GM21360 (cell line): ENCODE results near the gene GAA.
A peak's percentile ranks its signal among the peaks of the same experiment; 100 is the strongest.

Experiments
- ATAC-seq: cut with Tn5 transposase; IDR thresholded peaks from one replicate; pipeline ENCODE4 v1.9.1; 2021; ENCODE audit warnings: mild to moderate bottlenecking, moderate library complexity; ENCODE audit not compliant: unreplicated experiment

Gene GAA

DNA sequence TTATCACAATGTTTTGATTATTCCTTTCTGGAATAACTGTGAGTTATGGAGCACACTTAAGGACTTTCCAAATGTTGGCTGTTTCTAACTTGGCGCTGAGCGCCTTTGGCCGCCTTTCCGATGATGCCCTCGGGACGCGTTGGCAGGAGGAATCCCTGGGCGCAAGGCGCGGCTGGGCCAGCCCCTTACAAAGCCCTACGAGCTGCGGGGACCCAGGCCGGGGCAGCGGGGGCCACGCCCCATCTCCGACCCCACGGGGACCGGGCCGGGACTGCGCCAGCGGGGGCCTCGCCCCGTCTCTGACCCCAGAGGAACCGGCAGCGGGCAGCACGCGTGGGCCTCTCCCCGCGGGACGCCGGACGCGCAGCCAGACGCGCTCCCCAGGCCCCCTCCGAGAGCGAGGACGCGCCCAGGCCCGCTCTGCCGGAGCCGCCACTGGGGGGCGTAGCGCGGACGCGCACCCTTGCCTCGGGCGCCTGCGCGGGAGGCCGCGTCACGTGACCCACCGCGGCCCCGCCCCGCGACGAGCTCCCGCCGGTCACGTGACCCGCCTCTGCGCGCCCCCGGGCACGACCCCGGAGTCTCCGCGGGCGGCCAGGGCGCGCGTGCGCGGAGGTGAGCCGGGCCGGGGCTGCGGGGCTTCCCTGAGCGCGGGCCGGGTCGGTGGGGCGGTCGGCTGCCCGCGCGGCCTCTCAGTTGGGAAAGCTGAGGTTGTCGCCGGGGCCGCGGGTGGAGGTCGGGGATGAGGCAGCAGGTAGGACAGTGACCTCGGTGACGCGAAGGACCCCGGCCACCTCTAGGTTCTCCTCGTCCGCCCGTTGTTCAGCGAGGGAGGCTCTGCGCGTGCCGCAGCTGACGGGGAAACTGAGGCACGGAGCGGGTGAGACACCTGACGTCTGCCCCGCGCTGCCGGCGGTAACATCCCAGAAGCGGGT is at the start of gene GAA:
Gene GAA, plus strand, starts transcription at position 571 of the 935 bp plus-strand sequence. CDS start 3,006 bp downstream, outside the sequence.
- ATAC-seq: peak; percentile 65

GRCh38 chr17:80051681-80052080 is 49.7 kb upstream of the GAA start:
- ATAC-seq: no peak

GRCh38 chr17:80053102-80053501 is 48.3 kb upstream of the GAA start:
- ATAC-seq: no peak

DNA sequence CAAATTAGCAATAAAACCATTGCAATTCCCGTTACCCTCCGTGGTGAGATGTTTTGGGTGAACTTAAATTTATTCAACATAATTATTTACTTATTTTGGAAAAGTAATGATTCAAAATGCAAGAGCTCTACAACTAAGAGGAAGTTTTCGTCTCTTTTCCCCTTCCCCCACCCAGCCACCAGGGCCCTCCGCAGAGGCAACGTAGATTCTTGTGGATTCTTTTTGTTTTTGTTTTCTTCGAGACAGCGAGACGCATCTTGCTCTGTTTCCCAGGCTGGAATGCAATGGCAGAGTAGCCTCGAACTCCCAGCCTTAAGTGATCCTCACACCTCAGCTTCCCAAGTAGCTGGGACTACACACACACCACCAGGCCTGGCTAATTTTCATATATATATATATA is 45.8 kb upstream of the GAA start:
- no peak for ATAC-seq

GRCh38 chr17:80058311-80058955 is 42.9 kb upstream of the GAA start:
- no peak for ATAC-seq

DNA sequence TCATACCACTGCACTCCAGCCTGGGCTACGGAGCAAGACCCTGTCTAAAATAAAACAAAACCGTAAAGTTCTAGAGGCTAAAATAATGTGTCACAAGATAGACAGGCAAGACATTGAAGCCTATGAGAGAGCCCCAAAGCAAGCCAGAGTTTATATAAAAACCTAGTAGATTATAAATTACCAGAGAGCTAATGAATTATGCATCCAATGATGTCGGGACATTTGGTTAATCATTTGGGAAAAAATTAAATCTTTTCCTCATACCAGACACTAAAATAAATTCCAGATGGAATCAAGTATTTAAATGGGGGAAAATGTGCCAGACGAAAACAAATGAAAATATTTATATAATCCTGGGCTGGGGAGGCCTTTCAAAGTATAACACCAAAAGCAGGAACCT is 40.7 kb upstream of the GAA start:
- no peak for ATAC-seq

- no peak for ATAC-seq
Observed at GRCh38 chr17:80061421-80061820, 40.0 kb upstream of the GAA start.

DNA sequence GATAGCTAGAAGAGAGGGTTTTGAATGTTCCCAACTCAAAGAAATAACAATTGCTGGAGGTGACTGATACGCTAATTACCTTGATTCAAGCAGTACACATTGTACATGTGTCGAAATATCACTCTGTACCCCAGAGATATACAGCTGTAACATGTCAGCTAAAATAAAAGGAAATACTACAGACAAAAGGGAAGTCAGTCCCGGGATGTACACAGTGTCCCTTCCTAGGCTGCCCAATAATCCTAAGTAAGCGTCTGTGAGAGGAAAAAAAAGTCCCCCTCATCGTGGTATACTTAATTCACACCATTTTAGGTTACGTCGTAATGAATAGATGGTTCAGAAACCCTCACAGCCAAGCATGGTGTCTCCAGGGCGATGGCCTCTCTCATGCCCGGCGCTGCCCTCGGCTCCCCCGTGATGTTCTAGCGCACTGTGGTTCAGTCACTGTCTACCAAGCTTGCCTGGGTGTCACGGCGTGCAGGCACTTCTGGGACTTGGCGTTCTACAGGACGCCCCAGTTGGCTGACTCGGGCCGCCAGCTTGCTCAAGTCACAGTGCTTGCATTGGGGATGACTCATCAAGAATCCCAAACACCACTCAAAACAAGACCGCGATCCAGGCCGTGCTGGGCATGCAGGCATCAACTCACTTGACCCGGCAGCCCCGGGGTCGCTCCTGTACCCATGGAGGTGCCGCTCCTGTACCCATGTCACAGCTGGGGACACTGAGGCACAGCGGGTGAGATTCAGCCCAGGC is 37.4 kb upstream of the GAA start:
- ATAC-seq: no peak

DNA sequence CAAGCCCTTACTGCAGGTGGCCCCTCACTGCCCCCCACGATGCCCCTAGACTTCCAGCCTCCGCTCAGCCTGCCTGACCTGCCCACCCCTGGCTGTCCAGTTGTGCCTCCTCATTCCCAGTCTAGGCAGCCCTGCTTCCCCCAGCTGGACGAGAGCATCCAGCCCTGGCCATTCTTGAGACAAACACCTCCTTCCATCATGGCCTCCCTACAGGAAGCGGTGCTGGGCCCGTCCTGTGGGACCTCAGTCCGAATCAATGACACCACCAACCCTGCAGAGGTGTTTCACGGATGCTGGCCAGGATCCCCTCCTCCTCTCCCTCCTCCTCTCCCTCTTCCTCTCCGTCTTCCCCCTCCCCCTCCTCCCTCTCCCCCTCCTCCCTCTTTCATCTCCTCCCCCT is 36.7 kb upstream of the GAA start:
- ATAC-seq: no peak

- ATAC-seq: no peak
Observed at GRCh38 chr17:80065478-80066170, 35.8 kb upstream of the GAA start.

GRCh38 chr17:80067393-80067986 is 33.9 kb upstream of the GAA start:
- ATAC-seq: no peak

DNA sequence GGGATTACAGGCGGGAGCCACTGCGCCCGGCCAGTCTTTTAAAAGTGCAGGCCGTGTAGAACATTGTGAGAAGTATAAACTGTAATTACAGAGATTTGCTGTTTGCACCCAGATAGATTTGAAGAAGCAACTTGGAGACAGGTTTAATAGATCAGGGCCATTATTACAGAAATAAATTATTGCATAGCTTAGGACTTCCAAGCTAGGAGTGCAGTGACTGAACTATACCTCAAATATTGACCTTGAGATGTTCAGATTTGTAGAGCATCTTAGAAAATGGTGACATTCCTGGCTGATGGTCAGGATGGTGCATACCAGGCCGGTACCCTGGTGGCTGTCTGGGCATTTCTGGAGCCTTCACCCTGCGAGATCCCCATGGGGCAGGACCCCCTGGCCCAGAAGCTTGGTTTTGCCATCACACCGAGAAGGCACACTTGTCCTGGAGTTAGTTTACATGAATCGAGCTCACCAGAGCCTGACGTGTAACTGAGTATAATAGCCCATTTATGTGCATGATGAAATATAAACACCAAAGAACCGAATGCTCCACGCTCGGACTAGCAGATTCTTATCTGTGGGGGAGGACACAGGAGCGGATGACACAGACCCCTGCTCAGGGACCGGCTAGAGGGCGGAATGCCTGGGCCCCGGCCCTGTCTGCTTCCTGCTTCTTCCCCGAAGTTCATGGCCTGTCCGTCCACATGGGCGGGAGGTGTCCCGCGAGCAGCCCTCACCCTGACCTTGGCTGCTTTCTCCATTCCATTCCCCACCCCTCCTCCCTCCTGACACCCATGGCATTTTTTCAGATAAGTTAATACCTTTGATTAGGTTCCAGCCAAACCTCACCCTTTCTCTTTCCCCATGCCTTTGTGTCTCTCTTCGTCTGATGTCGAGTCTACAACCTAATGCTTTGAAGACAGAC is 32.8 kb upstream of the GAA start:
- ATAC-seq: no peak

DNA sequence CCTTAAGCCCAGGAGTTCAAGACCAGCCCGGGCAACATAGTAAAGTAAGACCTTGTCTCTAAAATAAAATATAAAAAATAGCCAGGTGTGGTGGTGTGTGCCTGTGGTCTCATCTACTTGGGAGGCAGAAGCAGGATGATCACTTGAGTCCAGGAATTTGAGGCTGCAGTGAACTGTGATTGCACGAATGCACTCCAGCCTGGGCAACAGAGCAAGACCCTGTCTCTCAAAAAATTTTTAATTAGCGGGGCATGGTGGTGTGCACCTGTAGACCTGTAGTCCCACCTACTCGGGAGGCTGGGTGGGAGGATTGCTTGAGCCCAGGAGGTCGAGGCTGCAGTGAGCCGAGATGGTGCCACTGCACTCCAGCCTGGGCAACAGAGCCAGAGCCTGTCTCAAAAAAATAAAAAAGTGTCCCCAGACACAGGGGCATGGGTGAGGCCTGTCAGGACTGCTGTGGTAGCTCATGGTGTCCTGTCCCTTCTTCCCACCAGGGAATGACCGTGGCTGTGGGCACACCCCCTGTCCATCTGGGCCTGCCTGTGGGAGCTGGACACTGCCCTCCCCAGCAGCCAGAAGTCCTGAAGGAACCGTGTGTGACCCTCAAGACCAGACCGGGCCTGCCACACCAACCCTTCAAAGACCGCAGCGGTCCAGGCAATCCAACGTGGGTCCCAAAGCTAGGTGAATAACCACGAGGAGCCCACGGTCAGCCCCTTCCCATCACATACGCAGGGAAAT is 30.8 kb upstream of the GAA start:
- no peak for ATAC-seq

DNA sequence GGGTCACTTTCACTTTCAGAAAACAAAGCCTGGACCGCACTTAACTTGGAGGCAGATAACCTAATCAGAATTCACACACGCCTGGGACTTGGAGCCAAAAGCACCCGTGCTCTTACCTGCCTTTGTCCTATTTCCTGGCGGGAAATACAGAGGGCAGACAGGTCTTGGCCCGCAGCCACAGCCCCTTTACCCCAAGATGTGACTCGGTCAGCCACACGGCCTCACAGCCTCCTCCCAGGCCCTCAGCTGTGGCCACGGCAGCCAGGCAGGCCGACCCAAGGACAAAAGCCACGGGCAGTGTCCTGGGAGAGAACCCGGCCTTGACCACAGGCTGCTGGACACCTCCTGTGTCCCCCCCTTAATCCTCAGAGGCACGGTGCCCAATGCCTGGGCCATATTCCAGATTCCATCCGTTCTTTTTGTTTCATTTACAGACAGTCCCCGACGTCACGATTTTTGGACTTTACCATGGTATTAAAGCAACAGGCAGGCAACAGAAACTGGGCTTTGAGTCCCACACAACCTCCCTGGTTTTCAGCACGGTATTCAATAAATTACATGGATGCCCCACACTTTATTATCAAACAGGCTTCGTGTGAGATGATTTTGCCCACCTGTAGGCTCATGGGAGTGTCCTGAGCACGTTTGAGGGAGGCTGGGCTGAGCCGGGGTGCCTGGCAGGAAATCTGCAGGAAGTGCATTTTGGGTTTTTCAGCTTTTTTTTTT is 30.1 kb upstream of the GAA start:
- no peak for ATAC-seq

- no peak for ATAC-seq
Observed at GRCh38 chr17:80072410-80072809, 29.0 kb upstream of the GAA start.

- ATAC-seq: no peak
Observed at GRCh38 chr17:80080081-80080480, 21.3 kb upstream of the GAA start.

GRCh38 chr17:80081596-80081995 is 19.8 kb upstream of the GAA start:
- no peak for ATAC-seq
